HL-60 (cell line): ENCODE measurements around the gene LAMA3.

Source experiments
- DNase-seq, 2 experiments: peaks; one replicate each; pipeline ENCODE4 v3.0.0-alpha.2; 2010 to 2020; ENCODE audit warnings: low read depth in 1 of 2, low spot score in 1 of 2
- H3K27ac ChIP-seq: fragments of 250-450 bp; sonication (Bioruptor Pico); replicated peaks from 2 replicates; pipeline ENCODE4 v1.5.1; 2020; ENCODE audit warnings: mild to moderate bottlenecking, moderate library complexity
- H3K27me3 ChIP-seq: fragments of 250-450 bp; sonication (Bioruptor Pico); 2 replicates; pipeline ENCODE4 v1.5.1; 2021; ENCODE audit warnings: mild to moderate bottlenecking, moderate library complexity; ENCODE audit not compliant: insufficient read depth, poor library complexity, severe bottlenecking
- H3K4me3 ChIP-seq: replicated peaks from 2 replicates; pipeline ENCODE4 v1.5.1; 2011; ENCODE audit warnings: mild to moderate bottlenecking, control low read depth, low read length; ENCODE audit not compliant: insufficient read depth
- GABPA ChIP-seq: IDR thresholded peaks from 2 replicates; pipeline ENCODE4 v1.6.1; 2012; ENCODE audit warnings: low read depth
- POLR2AphosphoS5 ChIP-seq: IDR thresholded peaks from 2 replicates; pipeline ENCODE4 v1.6.1; 2012; ENCODE audit warnings: low read depth
- SPI1 ChIP-seq: IDR thresholded peaks from 2 replicates; pipeline ENCODE4 v1.6.1; 2012; ENCODE audit warnings: low read depth, mild to moderate bottlenecking, borderline replicate concordance
- TF ChIP-seq, protein P1 (sequence below): IDR thresholded peaks from 2 replicates; pipeline ENCODE4 v1.6.1; 2012; ENCODE audit warnings: low read depth; ENCODE audit not compliant: insufficient replicate concordance
- TF ChIP-seq, protein P2 (sequence below): IDR thresholded peaks from one replicate; pipeline ENCODE4 v1.5.1; 2011; ENCODE audit warnings: low read length, control low read depth, inconsistent platforms; ENCODE audit not compliant: insufficient read depth

Gene LAMA3

DNA sequence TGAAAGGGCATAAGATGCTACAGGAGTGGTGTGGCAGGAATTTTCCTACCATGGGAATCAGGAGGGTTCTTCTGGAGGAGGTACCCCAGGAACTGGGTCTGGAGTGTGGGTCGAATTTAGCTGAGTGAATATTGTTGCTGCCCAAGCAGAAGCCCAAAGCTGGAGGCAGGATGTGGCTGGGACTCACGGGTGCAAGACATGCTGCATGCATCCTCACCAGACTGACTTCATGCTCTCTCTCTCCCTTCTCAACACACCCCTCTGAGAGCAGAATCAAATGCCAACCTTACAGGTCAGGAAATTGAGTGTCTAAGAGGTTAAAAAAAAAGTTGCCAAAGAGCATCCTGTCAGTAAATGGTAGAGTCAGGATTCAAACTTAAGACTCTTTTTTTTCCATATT, 246.6 kb downstream of the LAMA3 start:
- Histone ChIP-seq H3K4me3 (no peak overlapping the region), H3K27ac (no peak overlapping the region), H3K27me3 (peaks cover 4% of the 10 kb centered on the region)
- TF ChIP-seq GABPA (no peak), SPI1 (no peak), POLR2AphosphoS5 (no peak)
- TF ChIP-seq, protein P1, sequence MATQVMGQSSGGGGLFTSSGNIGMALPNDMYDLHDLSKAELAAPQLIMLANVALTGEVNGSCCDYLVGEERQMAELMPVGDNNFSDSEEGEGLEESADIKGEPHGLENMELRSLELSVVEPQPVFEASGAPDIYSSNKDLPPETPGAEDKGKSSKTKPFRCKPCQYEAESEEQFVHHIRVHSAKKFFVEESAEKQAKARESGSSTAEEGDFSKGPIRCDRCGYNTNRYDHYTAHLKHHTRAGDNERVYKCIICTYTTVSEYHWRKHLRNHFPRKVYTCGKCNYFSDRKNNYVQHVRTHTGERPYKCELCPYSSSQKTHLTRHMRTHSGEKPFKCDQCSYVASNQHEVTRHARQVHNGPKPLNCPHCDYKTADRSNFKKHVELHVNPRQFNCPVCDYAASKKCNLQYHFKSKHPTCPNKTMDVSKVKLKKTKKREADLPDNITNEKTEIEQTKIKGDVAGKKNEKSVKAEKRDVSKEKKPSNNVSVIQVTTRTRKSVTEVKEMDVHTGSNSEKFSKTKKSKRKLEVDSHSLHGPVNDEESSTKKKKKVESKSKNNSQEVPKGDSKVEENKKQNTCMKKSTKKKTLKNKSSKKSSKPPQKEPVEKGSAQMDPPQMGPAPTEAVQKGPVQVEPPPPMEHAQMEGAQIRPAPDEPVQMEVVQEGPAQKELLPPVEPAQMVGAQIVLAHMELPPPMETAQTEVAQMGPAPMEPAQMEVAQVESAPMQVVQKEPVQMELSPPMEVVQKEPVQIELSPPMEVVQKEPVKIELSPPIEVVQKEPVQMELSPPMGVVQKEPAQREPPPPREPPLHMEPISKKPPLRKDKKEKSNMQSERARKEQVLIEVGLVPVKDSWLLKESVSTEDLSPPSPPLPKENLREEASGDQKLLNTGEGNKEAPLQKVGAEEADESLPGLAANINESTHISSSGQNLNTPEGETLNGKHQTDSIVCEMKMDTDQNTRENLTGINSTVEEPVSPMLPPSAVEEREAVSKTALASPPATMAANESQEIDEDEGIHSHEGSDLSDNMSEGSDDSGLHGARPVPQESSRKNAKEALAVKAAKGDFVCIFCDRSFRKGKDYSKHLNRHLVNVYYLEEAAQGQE = no peak
- TF ChIP-seq, protein P2, sequence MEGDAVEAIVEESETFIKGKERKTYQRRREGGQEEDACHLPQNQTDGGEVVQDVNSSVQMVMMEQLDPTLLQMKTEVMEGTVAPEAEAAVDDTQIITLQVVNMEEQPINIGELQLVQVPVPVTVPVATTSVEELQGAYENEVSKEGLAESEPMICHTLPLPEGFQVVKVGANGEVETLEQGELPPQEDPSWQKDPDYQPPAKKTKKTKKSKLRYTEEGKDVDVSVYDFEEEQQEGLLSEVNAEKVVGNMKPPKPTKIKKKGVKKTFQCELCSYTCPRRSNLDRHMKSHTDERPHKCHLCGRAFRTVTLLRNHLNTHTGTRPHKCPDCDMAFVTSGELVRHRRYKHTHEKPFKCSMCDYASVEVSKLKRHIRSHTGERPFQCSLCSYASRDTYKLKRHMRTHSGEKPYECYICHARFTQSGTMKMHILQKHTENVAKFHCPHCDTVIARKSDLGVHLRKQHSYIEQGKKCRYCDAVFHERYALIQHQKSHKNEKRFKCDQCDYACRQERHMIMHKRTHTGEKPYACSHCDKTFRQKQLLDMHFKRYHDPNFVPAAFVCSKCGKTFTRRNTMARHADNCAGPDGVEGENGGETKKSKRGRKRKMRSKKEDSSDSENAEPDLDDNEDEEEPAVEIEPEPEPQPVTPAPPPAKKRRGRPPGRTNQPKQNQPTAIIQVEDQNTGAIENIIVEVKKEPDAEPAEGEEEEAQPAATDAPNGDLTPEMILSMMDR = no peak
- DNase-seq = no peak

DNA sequence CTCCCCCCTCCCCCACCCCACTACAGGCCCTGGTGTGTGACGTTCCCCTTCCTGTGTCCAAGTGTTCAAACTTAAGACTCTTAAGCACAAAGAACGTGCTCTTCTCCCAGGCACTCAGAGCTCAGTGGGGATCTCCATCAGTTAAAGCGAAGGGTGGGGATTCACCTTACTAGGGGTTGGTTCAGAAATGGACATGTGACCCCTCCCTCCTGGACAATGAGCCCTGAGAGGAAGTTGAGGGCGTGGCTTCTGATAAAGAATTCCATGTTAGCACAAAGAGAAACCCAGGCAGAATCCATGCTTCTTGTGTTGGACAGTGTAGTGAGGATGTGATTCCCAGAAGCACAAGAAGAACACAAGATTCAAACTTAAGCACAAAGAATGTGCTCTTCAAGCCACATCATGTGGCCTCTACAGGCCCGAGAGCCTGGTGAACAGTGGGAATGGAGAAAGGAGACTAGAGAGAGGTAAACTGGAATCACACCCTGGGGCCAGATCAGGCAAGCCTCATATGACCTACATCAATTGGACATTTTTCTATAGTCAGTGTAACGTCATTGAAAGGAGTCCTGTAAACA, 247.2 kb downstream of the LAMA3 start:
- no peak for TF ChIP-seq GABPA
- TF ChIP-seq, protein P1 = no peak
- TF ChIP-seq, protein P2 = no peak
- no peak for TF ChIP-seq POLR2AphosphoS5
- no peak for TF ChIP-seq SPI1
- Histone ChIP-seq H3K27ac (no peak overlapping the region), H3K27me3 (peaks cover 4% of the 10 kb centered on the region), H3K4me3 (no peak overlapping the region)
- no peak for DNase-seq

DNA sequence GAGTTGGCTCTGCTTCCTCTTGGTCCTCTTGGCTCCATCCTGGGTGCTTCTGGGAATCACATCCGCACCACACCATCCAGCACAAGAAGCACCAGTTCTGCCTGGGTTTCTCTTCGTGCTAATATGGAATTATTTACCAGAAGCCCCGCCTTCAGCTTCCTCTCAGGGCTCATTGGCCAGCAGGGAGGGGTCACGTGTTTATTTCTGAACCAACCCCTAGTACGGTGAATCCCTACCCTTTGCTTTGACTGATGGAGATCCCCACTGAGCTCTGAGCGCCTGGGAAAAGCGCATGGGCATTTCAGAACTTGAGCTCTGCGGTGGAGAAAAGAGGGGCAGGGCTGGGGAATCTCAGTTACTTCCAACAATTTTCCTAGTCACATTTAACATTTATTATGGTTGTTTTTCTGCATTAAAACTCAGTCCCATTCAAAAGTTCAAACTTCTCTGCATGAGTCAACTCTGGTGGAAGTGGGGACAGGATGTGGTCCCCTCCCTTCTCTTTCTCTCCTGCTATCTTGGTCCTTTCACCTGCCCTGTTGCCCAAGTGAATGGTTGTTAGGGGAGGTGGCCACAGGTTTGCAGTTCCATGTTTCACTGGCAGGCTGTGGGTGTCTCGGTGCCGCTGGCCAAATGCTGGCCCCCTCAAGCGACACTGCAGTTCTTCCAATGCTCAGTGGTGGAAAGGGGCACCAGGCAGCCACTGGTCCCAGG, 248.9 kb downstream of the LAMA3 start:
- TF ChIP-seq, protein P1 = no peak
- TF ChIP-seq GABPA (no peak), POLR2AphosphoS5 (no peak), SPI1 (no peak)
- TF ChIP-seq, protein P2 = no peak
- H3K4me3 ChIP-seq = no peak overlapping the region
- H3K27me3 ChIP-seq = peaks cover 4% of the 10 kb centered on the region
- no peak overlapping the region for H3K27ac ChIP-seq
- no peak for DNase-seq
